Stimulated activated CD4-positive, alpha-beta T cell treated with anti-CD3 and anti-CD28 coated beads, Interleukin-4, amount 100 ng/mL, for 24 hours (primary cell): ENCODE data around the gene SHISA5.

Source experiments
- DNase-seq: peaks from one replicate; pipeline ENCODE4 v3.0.0-alpha.2; 2020

Gene SHISA5

GRCh38 chr3:48429317-48429959 lies 74.5 kb downstream of the SHISA5 start:
- DNase-seq: peak; percentile 60

GRCh38 chr3:48428572-48429316 lies 75.2 kb downstream of the SHISA5 start:
- no peak for DNase-seq

- DNase-seq: no peak
These were observed 75.8 kb downstream of the SHISA5 start for GRCh38 chr3:48428088-48428571.

- no peak for DNase-seq
These were observed 76.4 kb downstream of the SHISA5 start for GRCh38 chr3:48427630-48427962.

GRCh38 chr3:48426944-48427629 lies 76.9 kb downstream of the SHISA5 start:
- DNase-seq: no peak

GRCh38 chr3:48426401-48426909 lies 77.5 kb downstream of the SHISA5 start:
- DNase-seq: no peak

GRCh38 chr3:48425281-48425812 lies 78.6 kb downstream of the SHISA5 start:
- no peak for DNase-seq

- no peak for DNase-seq
These were observed 79.9 kb downstream of the SHISA5 start for GRCh38 chr3:48423883-48424695.

GRCh38 chr3:48423241-48423882 lies 80.6 kb downstream of the SHISA5 start:
- no peak for DNase-seq

- no peak for DNase-seq
These were observed 81.3 kb downstream of the SHISA5 start for GRCh38 chr3:48422681-48423080.

GRCh38 chr3:48422272-48422671 lies 81.7 kb downstream of the SHISA5 start:
- DNase-seq: no peak

GRCh38 chr3:48420561-48420960 lies 83.4 kb downstream of the SHISA5 start:
- DNase-seq: no peak

- no peak for DNase-seq
These were observed 84.4 kb downstream of the SHISA5 start for GRCh38 chr3:48419597-48419996.

- no peak for DNase-seq
These were observed 84.8 kb downstream of the SHISA5 start for GRCh38 chr3:48419149-48419548.

GRCh38 chr3:48418651-48419050 lies 85.3 kb downstream of the SHISA5 start:
- no peak for DNase-seq

GRCh38 chr3:48418140-48418539 lies 85.8 kb downstream of the SHISA5 start:
- DNase-seq: no peak
